B cell (primary cell): ENCODE results near the gene PCLO. TPM values are rescaled to one million over a fixed set of nuclear protein-coding genes. Genes with fewer than 3 reads are reported as not detected.

Experiments used
- ATAC-seq: fragments of 200-7000 bp; cut with Tn5 transposase; one replicate; pipeline ENCODE4 v1.10.0; 2021; ENCODE audit warnings: low read depth, mild to moderate bottlenecking, moderate number of reproducible peaks, moderate library complexity
- CTCF ChIA-PET: fragments of 350-600 bp; sonication (Branson Sonifier 250); formaldehyde crosslinking; loops from one replicate; lab custom pipeline; 2021; ENCODE audit warnings: antibody characterized with exemption, inconsistent platforms; lab: Charles Lee
- POLR2A ChIA-PET: fragments of 350-600 bp; sonication (Branson Sonifier 250); formaldehyde crosslinking; loops from one replicate; lab custom pipeline; 2021; ENCODE audit warnings: antibody characterized with exemption; lab: Charles Lee
- DNase-seq: peaks from one replicate; pipeline ENCODE4 v3.0.0; 2013
- H2AFZ ChIP-seq: 2 replicates; pipeline ENCODE4 v1.6.1; 2012; ENCODE audit warnings: mild to moderate bottlenecking, low read depth, low read length; ENCODE audit not compliant: insufficient read depth, poor library complexity, severe bottlenecking
- H3K27ac ChIP-seq, 2 donors: 1 replicate in 1 of 2; 2 replicates in 1 of 2; pipeline ENCODE4 v1.5.1; 2012 to 2013; ENCODE audit warnings: low read length in 2 of 2, mild to moderate bottlenecking in 2 of 2, moderate library complexity in 1 of 2
- H3K27me3 ChIP-seq, 4 experiments: fragments of 200-600 bp in 1 of 4; sonication (generic) in 1 of 4; replicated peaks in 1 of 4; 1 replicate in 2 of 4; 2 replicates in 2 of 4; pipeline versions ENCODE4 v1.6.1 to v1.7.0; 2013 to 2016; ENCODE audit warnings: low read length in 3 of 4, mild to moderate bottlenecking in 2 of 4, mixed read lengths in 1 of 4, moderate library complexity in 1 of 4; ENCODE audit not compliant: insufficient read depth in 4 of 4, control insufficient read depth in 3 of 4; ENCODE audit errors: control extremely low read depth in 1 of 4
- H3K36me3 ChIP-seq, 2 experiments: replicated peaks in 1 of 2; 1 replicate in 1 of 2; 2 replicates in 1 of 2; pipeline versions ENCODE4 v1.6.1 to v1.7.1; 2013; ENCODE audit warnings: low read length in 1 of 2; ENCODE audit not compliant: insufficient read depth in 2 of 2, control insufficient read depth in 1 of 2; ENCODE audit errors: control extremely low read depth in 1 of 2, extremely low read depth in 1 of 2
- H3K4me1 ChIP-seq, 2 donors: fragments of 200-600 bp in 1 of 2; sonication (generic) in 1 of 2; 1 replicate in 1 of 2; 2 replicates in 1 of 2; pipeline versions ENCODE4 v1.5.1 to v1.6.1; 2013 to 2017; ENCODE audit warnings: low read length in 2 of 2; ENCODE audit not compliant: control insufficient read depth in 2 of 2, insufficient read depth in 2 of 2
- H3K4me2 ChIP-seq: replicated peaks from 2 replicates; pipeline ENCODE3; 2012; ENCODE audit warnings: mild to moderate bottlenecking, low read depth, low read length; ENCODE audit not compliant: poor library complexity, severe bottlenecking
- H3K4me3 ChIP-seq, 5 experiments: fragments of 200-600 bp in 1 of 5; sonication (generic) in 1 of 5; 1 replicate in 3 of 5; 2 replicates in 2 of 5; pipeline versions ENCODE4 v1.5.1 to v1.7.0; 2011 to 2016; ENCODE audit warnings: low read length in 4 of 5, mild to moderate bottlenecking in 4 of 5, low read depth in 2 of 5, control low read depth in 1 of 5, moderate library complexity in 1 of 5; ENCODE audit not compliant: insufficient read depth in 1 of 5; ENCODE audit errors: control extremely low read depth in 1 of 5, extremely low read depth in 1 of 5
- H3K79me2 ChIP-seq: fragments of 200-600 bp; sonication (generic); one replicate; pipeline ENCODE4 v1.6.0; 2016; ENCODE audit warnings: low read length; ENCODE audit not compliant: control insufficient read depth, insufficient read depth
- H3K9ac ChIP-seq: fragments of 200-600 bp; sonication (generic); 2 replicates; pipeline ENCODE4 v1.6.1; 2017; ENCODE audit warnings: mild to moderate bottlenecking, low read length, moderate library complexity
- H3K9me3 ChIP-seq, 3 donors: one replicate each; pipeline versions ENCODE4 v1.6.1 to v1.7.1; 2013; ENCODE audit warnings: low read length in 2 of 3; ENCODE audit not compliant: control insufficient read depth in 2 of 3, insufficient read depth in 1 of 3; ENCODE audit errors: control extremely low read depth in 1 of 3
- H4K20me1 ChIP-seq: 2 replicates; pipeline ENCODE4 v1.6.0; 2012; ENCODE audit warnings: mild to moderate bottlenecking, low read length; ENCODE audit not compliant: insufficient read depth, control insufficient read depth, poor library complexity, severe bottlenecking
- H3K27ac Mint-ChIP-seq: one replicate; pipeline ENCODE4 v1.8.0; 2021; ENCODE audit warnings: mixed read lengths
- H3K27me3 Mint-ChIP-seq: one replicate; pipeline ENCODE4 v1.8.0; 2021; ENCODE audit warnings: mixed read lengths
- H3K4me1 Mint-ChIP-seq: one replicate; pipeline ENCODE4 v1.8.0; 2021; ENCODE audit warnings: mixed read lengths
- H3K4me3 Mint-ChIP-seq: one replicate; pipeline ENCODE4 v1.8.0; 2021; ENCODE audit warnings: mixed read lengths
- H3K9me3 Mint-ChIP-seq: one replicate; pipeline ENCODE4 v1.8.0; 2022; ENCODE audit warnings: mixed read lengths; ENCODE audit not compliant: insufficient read depth
- EZH2 ChIP-seq: IDR thresholded peaks from 2 replicates; pipeline ENCODE4 v1.6.1; 2012; ENCODE audit warnings: borderline replicate concordance, low read depth, mild to moderate bottlenecking, moderate library complexity, low read length; ENCODE audit not compliant: insufficient read depth, poor library complexity, severe bottlenecking
- WGBS: methylation state at CpG from one replicate; pipeline ENCODE4 v1.1.5; 2013; ENCODE audit warnings: missing lambda C conversion rate; ENCODE audit not compliant: insufficient coverage; 5-methylcytosine and 5-hydroxymethylcytosine counted together
- intact Hi-C: fragments of 100-400 bp; cut with micrococcal nuclease; formaldehyde crosslinking; loops from one replicate; pipeline ENCODE4 v1.10.0; 2022
- polyA plus RNA-seq: library from polyadenylated mRNA; depleted of rRNA; stranded (reverse); fragments of >200 nt; gene quantifications from 2 replicates; pipeline ENCODE4 v1.2.3, GENCODE V29; 2012
- total RNA-seq, 2 donors: library from RNA; stranded (reverse); fragments of 120-200 nt in 1 of 2; gene quantifications; 1 replicate in 1 of 2; 2 replicates in 1 of 2; pipeline versions ENCODE4 v1.2.3 to v1.2.4, GENCODE V29; 2013 to 2022
- TF ChIP-seq, protein P1 (sequence below): fragments of 200-600 bp; IDR thresholded peaks from one replicate; pipeline ENCODE4 v1.8.0; 2022; ENCODE audit warnings: antibody characterized with exemption, mild to moderate bottlenecking

The PCLO gene
- total and polyA plus RNA-seq, 2 donors (not counting 1 experiment from before 2014, with no cell fraction given): 0.01 to 0.32 TPM

DNA sequence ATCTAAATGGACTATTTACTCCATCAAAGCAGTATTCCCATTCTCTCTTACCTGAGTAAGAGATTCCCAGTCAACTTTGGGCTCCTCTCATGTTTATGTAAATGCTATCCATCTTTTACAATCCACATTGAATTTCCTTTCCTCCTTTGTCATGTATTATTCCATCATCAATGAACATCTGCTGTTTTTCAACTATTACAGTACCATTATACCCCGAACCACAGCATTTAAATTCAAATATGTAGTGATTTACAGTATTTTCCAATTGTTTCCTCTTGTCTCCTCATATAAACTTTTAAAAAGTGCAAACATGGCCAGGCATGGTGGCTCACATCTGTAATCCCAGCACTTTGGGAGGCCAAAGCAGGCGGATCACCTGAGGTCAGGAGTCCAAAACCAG is 20.3 kb downstream of the PCLO start:
- Histone ChIP-seq H2AFZ (no peak overlapping the region), H4K20me1 (no peaks in the 10 kb centered on the region), H3K27ac (no peak overlapping the region), H3K9me3 (peaks cover 0 to under 1% (median 0%) of the 10 kb centered on the region in 3 donors), H3K27me3 (no peaks in the 10 kb centered on the region), H3K4me3 (no peak overlapping the region), H3K4me1 (no peaks in the 10 kb centered on the region), H3K4me2 (no peak overlapping the region), H3K79me2 (no peaks in the 10 kb centered on the region), H3K9ac (no peak overlapping the region), H3K36me3 (no peaks in the 10 kb centered on the region)
- ChIA-PET CTCF (no interaction called here), POLR2A (no interaction called here)
- WGBS: 100% methylated on average over 1 of the region's 2 CpGs
- DNase-seq: no peak
- Mint-ChIP-seq H3K4me3 (no peak overlapping the region), H3K27me3 (no peaks in the 10 kb centered on the region), H3K4me1 (no peaks in the 10 kb centered on the region), H3K27ac (no peak overlapping the region), H3K9me3 (no peaks in the 10 kb centered on the region)
- ATAC-seq: no peak
- intact Hi-C loops: no loop called here
- TF ChIP-seq EZH2: no peak
- TF ChIP-seq, protein P1, sequence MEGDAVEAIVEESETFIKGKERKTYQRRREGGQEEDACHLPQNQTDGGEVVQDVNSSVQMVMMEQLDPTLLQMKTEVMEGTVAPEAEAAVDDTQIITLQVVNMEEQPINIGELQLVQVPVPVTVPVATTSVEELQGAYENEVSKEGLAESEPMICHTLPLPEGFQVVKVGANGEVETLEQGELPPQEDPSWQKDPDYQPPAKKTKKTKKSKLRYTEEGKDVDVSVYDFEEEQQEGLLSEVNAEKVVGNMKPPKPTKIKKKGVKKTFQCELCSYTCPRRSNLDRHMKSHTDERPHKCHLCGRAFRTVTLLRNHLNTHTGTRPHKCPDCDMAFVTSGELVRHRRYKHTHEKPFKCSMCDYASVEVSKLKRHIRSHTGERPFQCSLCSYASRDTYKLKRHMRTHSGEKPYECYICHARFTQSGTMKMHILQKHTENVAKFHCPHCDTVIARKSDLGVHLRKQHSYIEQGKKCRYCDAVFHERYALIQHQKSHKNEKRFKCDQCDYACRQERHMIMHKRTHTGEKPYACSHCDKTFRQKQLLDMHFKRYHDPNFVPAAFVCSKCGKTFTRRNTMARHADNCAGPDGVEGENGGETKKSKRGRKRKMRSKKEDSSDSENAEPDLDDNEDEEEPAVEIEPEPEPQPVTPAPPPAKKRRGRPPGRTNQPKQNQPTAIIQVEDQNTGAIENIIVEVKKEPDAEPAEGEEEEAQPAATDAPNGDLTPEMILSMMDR: no peak

DNA sequence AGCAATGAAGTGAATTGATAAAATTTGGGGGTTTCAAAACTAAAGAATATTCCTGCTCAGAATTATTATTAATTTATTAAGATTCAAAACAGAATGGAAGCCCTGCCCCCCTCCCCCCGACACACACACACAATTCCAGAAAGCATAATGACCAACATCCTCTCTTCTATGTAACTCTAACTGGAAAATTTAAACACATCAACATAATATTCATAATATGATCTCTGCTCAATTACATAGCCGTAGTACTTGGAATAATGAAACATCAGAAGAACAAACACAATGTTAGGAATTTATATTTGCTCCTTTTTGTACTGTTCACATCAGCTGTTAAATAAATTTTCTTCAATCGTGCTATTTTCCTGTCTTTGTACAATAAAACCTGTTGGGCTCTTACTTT is 20.8 kb downstream of the PCLO start:
- CTCF ChIA-PET: no interaction called here
- POLR2A ChIA-PET: no interaction called here
- Histone ChIP-seq H3K9ac (no peak overlapping the region), H3K4me1 (no peaks in the 10 kb centered on the region), H3K27ac (no peak overlapping the region), H3K79me2 (no peaks in the 10 kb centered on the region), H2AFZ (no peak overlapping the region), H3K4me2 (no peak overlapping the region), H3K36me3 (no peaks in the 10 kb centered on the region), H3K27me3 (no peaks in the 10 kb centered on the region), H3K4me3 (no peak overlapping the region), H3K9me3 (peaks cover 0 to 2% (median 0%) of the 10 kb centered on the region in 3 donors), H4K20me1 (no peaks in the 10 kb centered on the region)
- DNase-seq (no peak), ATAC-seq (no peak)
- Mint-ChIP-seq H3K4me3 (no peak overlapping the region), H3K9me3 (no peaks in the 10 kb centered on the region), H3K27me3 (no peaks in the 10 kb centered on the region), H3K4me1 (no peaks in the 10 kb centered on the region), H3K27ac (no peak overlapping the region)
- WGBS: 69% methylated on average over 2 of the region's 3 CpGs
- intact Hi-C loops: no loop called here
- TF ChIP-seq, protein P1: no peak
